ENCODE data around the gene TRAF3IP1.

TRAF3IP1 gene

GRCh38 chr2:238281826-238282480 is 38.4 kb upstream of the TRAF3IP1 start:
- Mint-ChIP-seq H3K4me1 (peaks cover 44% of the 10 kb centered on the region), H3K27ac (no peak overlapping the region), H3K9me3 (no peaks in the 10 kb centered on the region), H3K36me3 (ENCODE audit: low read depth) (peaks cover 9% of the 10 kb centered on the region), H3K27me3 (ENCODE audit: low read depth) (peaks cover 3% of the 10 kb centered on the region), H3K4me3 (no peak overlapping the region)
- TF ChIP-seq CTCF (IDR thresholded peaks at IDR 0.05; ENCODE audit: unreplicated experiment in 3 of 3) = no peak

- no peak overlapping the region for H3K27ac Mint-ChIP-seq
- no peaks in the 10 kb centered on the region for H3K9me3 Mint-ChIP-seq
- peaks cover 52% of the 10 kb centered on the region for H3K4me1 Mint-ChIP-seq
- H3K4me3 Mint-ChIP-seq = peak overlapping the region in 1 of 3 experiments; percentile 56
- peaks cover 3% of the 10 kb centered on the region for H3K27me3 Mint-ChIP-seq (ENCODE audit: low read depth)
- no peak for TF ChIP-seq CTCF (IDR thresholded peaks at IDR 0.05; ENCODE audit: unreplicated experiment in 3 of 3)
- peaks cover 5% of the 10 kb centered on the region for H3K36me3 Mint-ChIP-seq (ENCODE audit: low read depth)
Measured at GRCh38 chr2:238282861-238283738, 37.2 kb upstream of the TRAF3IP1 start.

GRCh38 chr2:238284802-238285515 is 35.4 kb upstream of the TRAF3IP1 start:
- Mint-ChIP-seq H3K9me3 (no peaks in the 10 kb centered on the region), H3K36me3 (ENCODE audit: low read depth) (peaks cover 4% of the 10 kb centered on the region), H3K27me3 (ENCODE audit: low read depth) (no peaks in the 10 kb centered on the region), H3K27ac (peak overlapping the region in 2 of 3 experiments; percentile 55 to 67), H3K4me3 (no peak overlapping the region), H3K4me1 (peaks cover 53% of the 10 kb centered on the region)
- no peak for TF ChIP-seq CTCF (IDR thresholded peaks at IDR 0.05; ENCODE audit: unreplicated experiment in 3 of 3)

- H3K36me3 Mint-ChIP-seq (ENCODE audit: low read depth) = peaks cover 4% of the 10 kb centered on the region
- peak overlapping the region; percentile 84 to 85 (median 85) for H3K4me3 Mint-ChIP-seq
- H3K9me3 Mint-ChIP-seq = no peaks in the 10 kb centered on the region
- TF ChIP-seq CTCF (IDR thresholded peaks at IDR 0.05; ENCODE audit: unreplicated experiment in 3 of 3) = no peak
- peaks cover 53% of the 10 kb centered on the region for H3K4me1 Mint-ChIP-seq
- H3K27me3 Mint-ChIP-seq (ENCODE audit: low read depth) = no peaks in the 10 kb centered on the region
- peak overlapping the region; percentile 67 to 85 (median 82) for H3K27ac Mint-ChIP-seq
Measured at GRCh38 chr2:238285653-238286082, 34.6 kb upstream of the TRAF3IP1 start.

- Mint-ChIP-seq H3K36me3 (ENCODE audit: low read depth) (peaks cover 4% of the 10 kb centered on the region), H3K9me3 (no peaks in the 10 kb centered on the region), H3K27me3 (ENCODE audit: low read depth) (no peaks in the 10 kb centered on the region), H3K4me1 (peaks cover 53% of the 10 kb centered on the region), H3K4me3 (peak overlapping the region; percentile 84 to 85 (median 85)), H3K27ac (peak overlapping the region; percentile 67 to 85 (median 82))
- TF ChIP-seq CTCF (IDR thresholded peaks at IDR 0.05; ENCODE audit: unreplicated experiment in 3 of 3) = no peak
Measured at GRCh38 chr2:238286095-238286494, 34.2 kb upstream of the TRAF3IP1 start.
